Measurements from ENCODE around the gene TMPRSS9. TPM values are rescaled to one million over a fixed set of nuclear protein-coding genes. Genes with fewer than 3 reads are reported as not detected.
A peak's percentile ranks its signal among the peaks of the same experiment; 100 is the strongest.

The TMPRSS9 gene
- total and polyA plus RNA-seq, 2 donors from 2014 or later = not detected

- Histone ChIP-seq H3K9me3 (ENCODE audit: control insufficient read depth in 2 of 3, insufficient read depth in 1 of 3, low read length in 3 of 3) (no peaks in the 10 kb centered on the region), H3K27ac (ENCODE audit: low read depth in 2 of 2, low read length in 2 of 2) (no peak overlapping the region), H3K4me1 (ENCODE audit: control insufficient read depth in 2 of 3, insufficient read depth in 2 of 3, low read depth in 1 of 3, low read length in 3 of 3) (peaks cover 0 to 11% (median 8%) of the 10 kb centered on the region in 3 donors), H3K36me3 (ENCODE audit: control insufficient read depth in 2 of 3, insufficient read depth in 3 of 3, low read length in 3 of 3) (no peaks in the 10 kb centered on the region), H3K4me3 (ENCODE audit: low read length in 3 of 3) (no peak overlapping the region), H3K9ac (ENCODE audit: low read length in 3 of 3) (no peak overlapping the region), H3K27me3 (ENCODE audit: control insufficient read depth, insufficient read depth, low read length) (no peaks in the 10 kb centered on the region)
- intact Hi-C loops (cut with DNase I) = no loop called here
- TF ChIP-seq, protein P1, sequence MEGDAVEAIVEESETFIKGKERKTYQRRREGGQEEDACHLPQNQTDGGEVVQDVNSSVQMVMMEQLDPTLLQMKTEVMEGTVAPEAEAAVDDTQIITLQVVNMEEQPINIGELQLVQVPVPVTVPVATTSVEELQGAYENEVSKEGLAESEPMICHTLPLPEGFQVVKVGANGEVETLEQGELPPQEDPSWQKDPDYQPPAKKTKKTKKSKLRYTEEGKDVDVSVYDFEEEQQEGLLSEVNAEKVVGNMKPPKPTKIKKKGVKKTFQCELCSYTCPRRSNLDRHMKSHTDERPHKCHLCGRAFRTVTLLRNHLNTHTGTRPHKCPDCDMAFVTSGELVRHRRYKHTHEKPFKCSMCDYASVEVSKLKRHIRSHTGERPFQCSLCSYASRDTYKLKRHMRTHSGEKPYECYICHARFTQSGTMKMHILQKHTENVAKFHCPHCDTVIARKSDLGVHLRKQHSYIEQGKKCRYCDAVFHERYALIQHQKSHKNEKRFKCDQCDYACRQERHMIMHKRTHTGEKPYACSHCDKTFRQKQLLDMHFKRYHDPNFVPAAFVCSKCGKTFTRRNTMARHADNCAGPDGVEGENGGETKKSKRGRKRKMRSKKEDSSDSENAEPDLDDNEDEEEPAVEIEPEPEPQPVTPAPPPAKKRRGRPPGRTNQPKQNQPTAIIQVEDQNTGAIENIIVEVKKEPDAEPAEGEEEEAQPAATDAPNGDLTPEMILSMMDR (IDR thresholded peaks at IDR 0.05; ENCODE audit: borderline replicate concordance, extremely low read depth, insufficient read depth) = no peak
- no peak for FAIRE-seq
- DNase-seq = peak in 1 of 5 donors; percentile 40
These were observed 64.0 kb downstream of the TMPRSS9 start for GRCh38 chr19:2423915-2424685.

- Histone ChIP-seq H3K36me3 (ENCODE audit: control insufficient read depth in 2 of 3, insufficient read depth in 3 of 3, low read length in 3 of 3) (no peaks in the 10 kb centered on the region), H3K4me1 (ENCODE audit: control insufficient read depth in 2 of 3, insufficient read depth in 2 of 3, low read depth in 1 of 3, low read length in 3 of 3) (peaks cover 0 to 11% (median 8%) of the 10 kb centered on the region in 3 donors), H3K9me3 (ENCODE audit: control insufficient read depth in 2 of 3, insufficient read depth in 1 of 3, low read length in 3 of 3) (no peaks in the 10 kb centered on the region), H3K4me3 (ENCODE audit: low read length in 3 of 3) (no peak overlapping the region), H3K27me3 (ENCODE audit: control insufficient read depth, insufficient read depth, low read length) (no peaks in the 10 kb centered on the region), H3K27ac (ENCODE audit: low read depth in 2 of 2, low read length in 2 of 2) (no peak overlapping the region), H3K9ac (ENCODE audit: low read length in 3 of 3) (no peak overlapping the region)
- FAIRE-seq (no peak), DNase-seq (peak in 4 of 5 donors; percentile 57 to 79 (median 69))
- TF ChIP-seq, protein P1 (IDR thresholded peaks at IDR 0.05; ENCODE audit: borderline replicate concordance, extremely low read depth, insufficient read depth) = no peak
- intact Hi-C loops (cut with DNase I) = no loop called here
These were observed 64.9 kb downstream of the TMPRSS9 start for GRCh38 chr19:2424686-2425621.

DNA sequence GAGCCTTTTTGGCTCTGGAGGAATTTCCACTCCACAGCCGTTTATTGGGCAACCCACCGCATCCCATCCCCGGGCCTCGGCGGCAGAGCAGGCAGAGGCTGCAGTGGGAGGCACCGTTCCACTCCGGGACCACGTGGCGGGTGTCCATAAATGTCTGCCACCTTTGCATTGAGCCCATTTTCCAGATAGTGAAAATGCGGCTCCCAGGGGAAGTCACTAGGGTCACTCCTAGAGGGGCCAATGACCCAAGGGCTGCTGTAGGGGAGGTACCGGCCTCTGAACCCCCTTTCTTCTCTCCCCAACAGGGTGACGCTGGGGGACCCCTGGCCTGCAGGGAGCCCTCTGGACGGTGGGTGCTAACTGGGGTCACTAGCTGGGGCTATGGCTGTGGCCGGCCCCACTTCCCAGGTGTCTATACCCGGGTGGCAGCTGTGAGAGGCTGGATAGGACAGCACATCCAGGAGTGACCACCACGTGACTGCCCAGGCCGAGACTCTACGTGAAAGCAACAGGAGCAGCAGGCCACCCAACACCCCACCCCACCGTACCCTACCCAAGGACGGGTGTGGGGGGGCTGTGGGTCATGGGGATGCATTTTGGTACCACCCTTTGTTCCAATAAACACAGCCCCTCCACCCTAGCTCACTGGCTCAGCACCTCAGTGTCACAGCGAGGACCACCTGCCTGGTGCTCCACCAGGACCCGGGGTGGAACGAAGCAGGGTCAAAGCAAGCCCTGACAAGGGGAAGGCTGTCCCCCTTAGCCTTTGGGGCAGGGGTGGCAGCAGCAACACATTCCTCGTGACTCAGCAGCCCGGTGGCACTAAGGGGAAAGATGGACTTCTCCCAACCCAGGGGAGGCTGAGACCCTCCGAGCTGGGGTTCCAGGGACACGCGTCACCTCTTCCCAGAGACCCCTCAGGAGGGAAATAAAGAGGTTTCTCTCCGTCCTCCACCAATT is 65.8 kb downstream of the TMPRSS9 start:
- Histone ChIP-seq H3K9ac (ENCODE audit: low read length in 3 of 3) (peak overlapping the region in 1 of 3 donors; percentile 79), H3K36me3 (ENCODE audit: control insufficient read depth in 2 of 3, insufficient read depth in 3 of 3, low read length in 3 of 3) (no peaks in the 10 kb centered on the region), H3K27ac (ENCODE audit: low read depth in 2 of 2, low read length in 2 of 2) (no peak overlapping the region), H3K27me3 (ENCODE audit: control insufficient read depth, insufficient read depth, low read length) (no peaks in the 10 kb centered on the region), H3K4me3 (ENCODE audit: low read length in 3 of 3) (peak overlapping the region; percentile 67 to 82 (median 75)), H3K9me3 (ENCODE audit: control insufficient read depth in 2 of 3, insufficient read depth in 1 of 3, low read length in 3 of 3) (no peaks in the 10 kb centered on the region), H3K4me1 (ENCODE audit: control insufficient read depth in 2 of 3, insufficient read depth in 2 of 3, low read depth in 1 of 3, low read length in 3 of 3) (peaks cover 0 to 11% (median 8%) of the 10 kb centered on the region in 3 donors)
- TF ChIP-seq, protein P1 (IDR thresholded peaks at IDR 0.05; ENCODE audit: borderline replicate concordance, extremely low read depth, insufficient read depth) = no peak
- FAIRE-seq (no peak), DNase-seq (peak in 1 of 5 donors; percentile 71)
- intact Hi-C loops (cut with DNase I) = no loop called here
